ENCODE results near the gene SAMD14.
A peak's percentile ranks its signal among the peaks of the same experiment; 100 is the strongest.

Gene SAMD14

DNA sequence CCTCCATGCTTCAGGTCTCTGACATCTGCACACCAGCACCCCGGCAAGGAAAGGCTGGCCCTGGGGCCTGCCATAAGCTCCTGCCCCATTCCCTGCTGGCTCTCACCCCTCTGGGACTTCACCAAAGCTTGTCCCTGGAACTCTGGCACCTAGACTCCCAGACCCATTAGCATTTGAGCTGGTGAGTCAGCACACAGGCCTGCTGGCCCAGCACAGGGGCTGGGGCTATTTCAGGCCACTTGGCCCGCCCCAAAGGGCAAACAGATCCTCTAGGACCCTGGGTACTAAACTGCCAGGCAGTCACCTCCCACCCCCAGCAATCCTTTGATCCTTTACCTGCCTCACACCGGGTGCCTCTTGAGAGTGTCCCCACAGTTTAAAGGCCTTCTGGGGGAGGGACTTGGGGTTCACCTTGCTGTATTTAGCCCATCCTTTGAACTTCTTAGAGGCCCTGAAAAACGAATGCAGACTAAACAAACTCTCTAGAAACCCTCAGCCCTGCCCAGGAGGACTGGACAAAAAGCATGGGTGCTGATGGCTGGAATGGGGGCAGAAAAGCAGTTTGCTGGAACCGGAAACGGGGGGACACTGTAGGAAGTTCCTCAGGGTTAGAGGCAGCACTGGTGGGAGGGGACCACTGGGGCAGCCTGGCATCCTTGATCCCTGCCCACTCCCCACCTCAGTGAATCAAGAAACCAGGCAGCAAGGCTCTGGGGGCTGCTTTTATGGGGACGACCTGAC is 3.2 kb upstream of the SAMD14 start:
- peak in 6 of 14 donors; percentile 15 to 74 (median 34) for DNase-seq

- DNase-seq, result no peak
These were observed 2.3 kb upstream of the SAMD14 start for GRCh38 chr17:50132104-50132794.

- peak in 3 of 14 donors; percentile 16 to 80 (median 27) for DNase-seq
These were observed 772 bp upstream of the SAMD14 start for GRCh38 chr17:50130559-50131305.

DNA sequence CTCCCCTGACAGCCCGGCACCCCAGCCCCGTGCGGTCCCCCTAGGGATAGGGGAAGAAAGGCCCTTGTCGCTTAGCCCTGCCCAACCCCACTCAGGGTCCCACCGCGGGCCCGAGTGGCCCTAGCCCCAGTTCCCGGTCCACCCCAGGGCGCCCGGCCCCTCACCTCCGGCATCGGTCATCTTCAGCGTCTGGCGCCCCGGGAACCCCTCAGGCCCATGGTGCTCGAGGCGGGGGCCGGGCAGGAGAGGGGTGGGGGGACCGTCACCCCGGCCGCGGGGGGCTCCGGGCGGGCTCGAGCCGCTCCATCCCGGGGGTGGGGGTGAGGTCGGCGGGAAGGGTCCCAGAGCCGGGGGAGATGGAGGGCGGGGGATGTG is 620 bp downstream of the SAMD14 start:
- DNase-seq, result no peak

- peak in 1 of 14 donors; percentile 64 for DNase-seq
These were observed 1.3 kb downstream of the SAMD14 start for GRCh38 chr17:50128441-50129352.

GRCh38 chr17:50127697-50128361 is 2.1 kb downstream of the SAMD14 start:
- DNase-seq, result no peak

DNA sequence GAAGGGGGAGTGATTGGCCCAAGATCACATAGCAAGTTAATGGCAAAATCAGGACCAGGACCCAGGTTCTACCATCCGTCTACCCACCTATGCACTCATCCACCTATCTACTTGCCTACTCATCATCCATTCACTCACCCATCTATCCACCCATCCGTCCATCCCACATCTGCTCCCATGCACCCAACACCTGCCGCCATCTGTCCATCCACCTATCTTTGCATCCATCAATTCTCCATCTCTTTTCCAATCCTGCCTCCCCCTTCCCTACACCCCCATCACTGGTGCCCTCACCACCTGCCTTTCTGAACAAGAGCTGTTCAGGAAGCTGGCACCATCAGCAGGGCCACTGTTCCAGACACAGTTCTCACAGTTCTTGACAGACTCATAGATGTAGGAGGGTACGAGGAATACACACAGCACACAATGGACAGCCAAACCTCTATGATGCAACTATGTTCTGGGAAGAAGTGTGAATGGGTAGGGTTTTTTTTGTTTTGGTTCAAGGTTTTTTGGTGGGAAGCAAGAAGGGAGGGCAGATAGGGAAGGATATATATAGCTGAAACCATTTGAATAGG is 4.5 kb downstream of the SAMD14 start:
- DNase-seq, result no peak

DNA sequence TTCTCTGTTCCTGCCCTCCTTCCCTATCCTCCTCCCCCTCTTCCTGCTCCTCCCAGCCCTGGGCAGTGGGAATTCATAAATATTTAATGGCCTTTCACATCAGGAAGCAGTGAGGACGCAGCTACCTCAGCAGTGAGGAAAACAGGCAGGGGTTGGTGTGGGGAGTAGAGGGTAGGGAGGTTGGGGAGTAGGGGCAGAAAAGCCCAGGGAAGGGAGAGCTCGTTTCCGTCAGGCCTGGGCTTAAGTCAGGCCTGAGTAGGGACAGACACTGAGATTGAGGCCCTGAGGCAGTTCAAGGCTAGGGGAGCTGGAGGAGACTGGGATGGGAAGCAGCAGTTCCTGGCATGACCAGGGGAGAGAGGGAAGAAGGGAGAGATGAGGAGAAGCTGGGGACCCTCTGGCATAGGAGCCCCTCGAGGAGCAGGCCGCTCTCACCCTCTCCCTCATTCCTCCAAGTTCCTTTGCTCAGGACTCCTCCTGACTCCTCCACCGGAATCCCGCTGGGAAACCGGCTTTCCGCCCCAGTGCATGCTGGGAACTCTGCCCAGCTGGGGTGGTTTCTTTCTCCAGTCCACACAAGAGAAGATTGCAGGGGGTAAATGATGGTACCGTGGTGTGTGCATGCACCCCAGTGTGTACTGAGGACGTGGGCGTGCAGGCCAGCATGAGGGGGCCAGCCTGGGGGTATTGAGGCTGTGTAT is 6.2 kb downstream of the SAMD14 start:
- DNase-seq, result peak in 3 of 14 donors; percentile 8 to 72 (median 13)

GRCh38 chr17:50122945-50123344 is 7.0 kb downstream of the SAMD14 start:
- no peak for DNase-seq

DNA sequence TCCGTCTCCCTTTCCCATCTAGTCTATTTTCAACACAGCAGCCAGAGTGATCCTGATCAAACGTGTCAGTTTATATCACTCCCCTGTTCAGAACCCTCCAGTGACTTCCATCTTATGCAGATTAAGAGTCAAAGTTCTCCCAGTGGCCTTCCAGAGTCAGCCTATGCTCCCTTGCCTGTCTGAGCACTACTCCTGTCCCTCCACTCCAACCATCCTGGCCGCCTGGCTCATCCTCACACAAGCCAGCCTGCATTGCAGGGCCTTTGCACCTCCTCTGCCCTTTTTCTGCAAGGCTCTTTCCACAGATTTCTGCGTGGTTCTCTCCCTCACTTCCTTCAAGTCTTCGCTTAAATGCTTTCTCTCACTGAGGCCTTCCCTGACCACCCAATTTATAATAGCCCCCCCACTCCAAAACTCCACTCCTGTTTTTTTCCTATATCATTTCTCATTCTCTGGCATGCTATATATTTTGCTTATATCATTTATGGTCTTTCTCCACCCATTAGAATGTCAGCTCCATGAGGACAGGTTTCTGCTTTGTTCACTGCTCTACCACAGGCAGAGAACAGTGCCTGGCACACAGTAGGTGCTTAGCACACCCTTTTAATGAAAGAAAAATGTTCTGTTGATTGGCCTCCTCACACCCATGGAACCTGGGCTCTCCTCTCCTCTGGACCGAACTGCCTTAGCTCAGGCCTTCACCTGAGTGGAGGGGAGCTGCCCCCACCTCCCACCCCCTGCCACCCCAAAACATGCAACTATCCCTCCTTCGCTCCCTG is 9.3 kb downstream of the SAMD14 start:
- no peak for DNase-seq

DNA sequence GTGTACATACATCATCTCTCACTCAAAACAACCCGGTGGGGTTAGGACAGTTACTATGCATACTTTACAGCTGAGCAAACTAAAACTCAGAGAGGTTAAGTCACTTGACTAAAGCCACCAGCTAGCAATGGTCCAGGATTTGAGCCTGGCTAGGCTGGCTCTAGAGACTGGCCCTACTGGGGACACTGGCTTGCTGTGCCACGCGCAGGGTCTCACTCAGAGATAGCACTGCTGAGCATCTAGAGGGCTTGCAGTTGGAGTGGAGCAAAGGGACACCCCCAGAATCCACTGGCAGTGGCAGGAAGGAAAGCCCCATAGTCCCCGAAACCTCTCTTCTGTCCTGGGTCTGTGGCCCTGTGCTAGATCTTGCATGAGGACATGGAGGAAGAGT is 11.1 kb downstream of the SAMD14 start:
- DNase-seq, result no peak

- peak in 2 of 14 donors; percentile 17 to 78 for DNase-seq
These were observed 11.7 kb downstream of the SAMD14 start for GRCh38 chr17:50118076-50118827.

DNA sequence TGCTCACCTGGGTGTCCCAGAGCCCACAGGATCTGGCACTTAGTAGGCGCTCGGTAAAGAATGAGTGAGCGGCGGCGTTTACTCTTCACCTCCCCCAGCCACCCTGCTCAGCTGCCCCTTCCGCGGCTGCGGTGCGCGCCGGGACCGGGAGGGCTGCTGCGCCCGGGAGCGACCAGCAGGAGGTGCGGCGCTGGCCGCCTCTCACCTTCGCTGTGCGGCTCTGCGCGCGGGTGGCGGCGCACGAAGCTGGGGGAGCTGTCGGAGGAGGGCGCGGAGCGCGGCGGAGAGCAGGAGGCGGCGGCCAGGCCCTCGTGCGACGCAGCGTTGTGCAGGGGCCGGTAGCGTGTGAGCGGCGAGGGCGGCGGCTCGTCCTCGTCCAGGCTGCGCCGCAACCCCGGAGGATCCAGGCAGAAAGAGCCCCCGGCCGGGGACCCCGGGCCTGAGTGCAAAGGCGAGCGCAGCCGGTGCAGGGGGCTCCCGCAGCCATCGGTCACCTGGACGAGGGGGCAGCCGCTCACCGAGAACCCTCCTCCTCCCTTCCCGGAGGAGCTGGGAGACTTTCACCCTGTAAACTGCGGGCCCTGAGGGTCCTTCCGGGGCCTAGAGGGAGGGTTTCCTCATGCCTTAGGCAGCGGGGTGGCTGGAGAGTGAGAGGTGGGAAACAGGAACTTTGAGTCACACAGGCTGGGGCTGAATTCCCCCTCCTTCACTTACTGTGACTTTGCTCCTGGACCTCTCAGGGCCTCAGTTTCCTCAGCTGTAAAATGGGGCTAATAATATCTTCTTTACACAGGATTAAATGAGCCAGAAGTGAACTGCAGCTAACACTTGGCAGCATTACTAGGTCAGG is 12.5 kb downstream of the SAMD14 start:
- no peak for DNase-seq

DNA sequence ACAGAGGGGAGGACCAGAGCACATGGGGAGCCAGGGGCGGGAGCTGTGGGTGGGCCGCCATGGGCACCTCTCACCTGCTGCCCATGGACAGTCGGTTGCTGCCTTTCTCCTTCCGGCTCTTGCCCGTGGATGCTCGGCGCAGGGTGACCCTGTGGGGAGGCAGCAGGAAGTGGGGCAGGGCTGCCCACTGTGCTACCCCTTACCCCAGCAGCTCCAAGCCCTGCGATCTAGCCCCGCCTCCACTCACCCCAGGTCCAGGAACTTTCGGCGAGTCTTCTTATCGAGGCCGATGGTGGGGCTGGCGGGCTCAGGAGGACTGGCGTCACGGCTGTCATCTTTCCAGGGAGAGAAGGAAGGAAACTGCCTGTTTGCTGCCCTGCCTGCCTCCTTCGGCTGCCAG is 14.2 kb downstream of the SAMD14 start:
- no peak for DNase-seq

GRCh38 chr17:50114849-50115357 is 15.1 kb downstream of the SAMD14 start:
- peak in 3 of 14 donors; percentile 10 to 44 (median 12) for DNase-seq

- no peak for DNase-seq
These were observed 15.6 kb downstream of the SAMD14 start for GRCh38 chr17:50114401-50114800.

- DNase-seq, result no peak
These were observed 16.2 kb downstream of the SAMD14 start for GRCh38 chr17:50113624-50114320.

All from C1 segment of cervical spinal cord (tissue), 14 donors.